DND-41 (cell line): Measurements from ENCODE around the gene MLLT11.

Source experiments
- CTCF ChIP-seq: IDR thresholded peaks from 2 replicates; pipeline ENCODE4 v1.5.1; 2012; ENCODE audit warnings: borderline replicate concordance, low read length, moderate library complexity, mild to moderate bottlenecking; ENCODE audit not compliant: poor library complexity, severe bottlenecking; ENCODE audit errors: extremely low read depth
- EZH2 ChIP-seq: IDR thresholded peaks from 3 replicates; pipeline ENCODE4 v1.6.1; 2012; ENCODE audit warnings: borderline replicate concordance, low read depth, mild to moderate bottlenecking, moderate library complexity, low read length, inconsistent platforms; ENCODE audit not compliant: severe bottlenecking

- no peak for TF ChIP-seq CTCF
- TF ChIP-seq EZH2: no peak
Measured at GRCh38 chr1:151069103-151069486, 8.9 kb downstream of the MLLT11 start.
